ENCODE measurements around the gene CTXND1.

Gene CTXND1

DNA sequence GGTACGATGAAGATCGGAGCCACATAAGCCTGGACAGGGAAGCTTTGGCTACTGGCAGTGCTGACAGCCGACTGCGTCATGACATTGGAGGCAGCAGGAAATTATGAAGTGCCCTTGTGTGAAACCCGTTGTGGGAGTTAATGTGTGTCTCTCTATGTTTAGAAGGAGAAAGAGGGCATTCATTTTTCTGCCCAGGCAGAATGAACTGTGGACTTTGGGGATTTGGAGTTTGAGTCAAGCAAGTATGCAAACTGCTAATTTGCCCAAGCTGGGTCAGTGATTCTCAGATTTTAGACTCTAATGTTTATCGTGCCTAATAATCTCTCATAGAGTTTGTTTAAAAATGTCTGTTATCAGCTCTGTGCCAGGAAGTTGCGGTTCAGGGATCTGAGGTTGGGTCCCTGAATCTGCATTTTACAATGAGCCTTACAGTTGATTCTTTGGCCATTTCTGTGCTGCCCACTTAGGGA lies 5.6 kb downstream of the CTXND1 start:
- H3K4me3 ChIP-seq (ENCODE audit: low read depth, low read length) = no peak overlapping the region
- TF ChIP-seq, protein P1, sequence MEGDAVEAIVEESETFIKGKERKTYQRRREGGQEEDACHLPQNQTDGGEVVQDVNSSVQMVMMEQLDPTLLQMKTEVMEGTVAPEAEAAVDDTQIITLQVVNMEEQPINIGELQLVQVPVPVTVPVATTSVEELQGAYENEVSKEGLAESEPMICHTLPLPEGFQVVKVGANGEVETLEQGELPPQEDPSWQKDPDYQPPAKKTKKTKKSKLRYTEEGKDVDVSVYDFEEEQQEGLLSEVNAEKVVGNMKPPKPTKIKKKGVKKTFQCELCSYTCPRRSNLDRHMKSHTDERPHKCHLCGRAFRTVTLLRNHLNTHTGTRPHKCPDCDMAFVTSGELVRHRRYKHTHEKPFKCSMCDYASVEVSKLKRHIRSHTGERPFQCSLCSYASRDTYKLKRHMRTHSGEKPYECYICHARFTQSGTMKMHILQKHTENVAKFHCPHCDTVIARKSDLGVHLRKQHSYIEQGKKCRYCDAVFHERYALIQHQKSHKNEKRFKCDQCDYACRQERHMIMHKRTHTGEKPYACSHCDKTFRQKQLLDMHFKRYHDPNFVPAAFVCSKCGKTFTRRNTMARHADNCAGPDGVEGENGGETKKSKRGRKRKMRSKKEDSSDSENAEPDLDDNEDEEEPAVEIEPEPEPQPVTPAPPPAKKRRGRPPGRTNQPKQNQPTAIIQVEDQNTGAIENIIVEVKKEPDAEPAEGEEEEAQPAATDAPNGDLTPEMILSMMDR (IDR thresholded peaks at IDR 0.05; ENCODE audit: control insufficient read depth, extremely low read depth, insufficient read depth) = no peak
- DNase-seq (ENCODE audit: low read depth) = no peak

DNA sequence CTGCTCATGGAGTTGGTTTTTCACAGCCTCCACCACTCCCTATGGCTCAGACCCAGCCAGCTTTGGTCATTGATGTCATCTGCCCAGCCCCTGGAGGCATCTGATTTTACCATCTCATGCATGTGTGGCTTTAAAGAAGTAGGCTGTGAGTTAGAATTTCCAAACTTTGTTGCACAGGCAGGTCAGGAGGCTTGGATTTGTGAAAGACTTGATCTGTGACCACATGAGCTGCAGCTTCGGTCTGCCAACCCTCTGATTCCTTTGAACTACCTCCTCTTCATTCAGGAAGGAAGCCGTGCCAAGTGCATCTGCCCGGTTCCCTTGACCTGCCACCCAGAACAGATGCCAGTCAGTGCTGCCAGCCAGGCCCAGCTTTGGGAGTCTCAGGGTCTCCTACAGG lies 9.2 kb downstream of the CTXND1 start:
- no peak overlapping the region for H3K4me3 ChIP-seq (ENCODE audit: low read depth, low read length)
- no peak for DNase-seq (ENCODE audit: low read depth)
- TF ChIP-seq, protein P1 (IDR thresholded peaks at IDR 0.05; ENCODE audit: control insufficient read depth, extremely low read depth, insufficient read depth) = no peak

DNA sequence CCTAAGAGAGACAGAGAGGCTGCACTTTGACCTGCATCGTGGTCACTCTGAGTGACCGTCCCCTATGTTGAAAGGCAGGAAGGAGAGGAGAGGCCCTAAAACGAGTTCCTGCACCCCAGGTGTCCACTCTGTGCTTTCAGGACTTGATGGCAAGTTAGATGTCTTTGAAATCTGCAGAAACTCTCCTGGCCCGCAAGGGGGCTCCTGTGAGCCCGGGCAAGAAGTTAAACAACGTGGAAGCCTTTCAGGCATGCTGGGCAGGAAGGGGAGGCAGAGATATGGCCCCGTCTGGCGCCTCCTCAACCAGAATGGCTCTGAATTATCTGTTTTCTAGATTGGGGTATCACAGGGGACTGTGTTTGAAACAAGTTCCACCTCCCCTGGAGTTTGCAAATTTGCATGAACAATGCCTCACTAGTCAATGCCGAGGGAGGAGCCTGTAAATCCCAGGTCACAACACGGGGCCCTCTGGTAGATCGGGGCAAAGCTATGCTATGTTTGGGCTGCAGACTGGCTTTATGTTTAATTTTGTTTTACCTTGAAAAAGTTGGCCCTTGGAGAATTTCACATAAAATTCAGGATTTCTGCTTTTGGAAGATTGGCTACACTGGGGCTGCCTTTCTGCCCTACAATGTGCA lies 9.8 kb downstream of the CTXND1 start:
- TF ChIP-seq, protein P1 (IDR thresholded peaks at IDR 0.05; ENCODE audit: control insufficient read depth, extremely low read depth, insufficient read depth) = peak; percentile 51
- no peak overlapping the region for H3K4me3 ChIP-seq (ENCODE audit: low read depth, low read length)
- DNase-seq (ENCODE audit: low read depth) = no peak

DNA sequence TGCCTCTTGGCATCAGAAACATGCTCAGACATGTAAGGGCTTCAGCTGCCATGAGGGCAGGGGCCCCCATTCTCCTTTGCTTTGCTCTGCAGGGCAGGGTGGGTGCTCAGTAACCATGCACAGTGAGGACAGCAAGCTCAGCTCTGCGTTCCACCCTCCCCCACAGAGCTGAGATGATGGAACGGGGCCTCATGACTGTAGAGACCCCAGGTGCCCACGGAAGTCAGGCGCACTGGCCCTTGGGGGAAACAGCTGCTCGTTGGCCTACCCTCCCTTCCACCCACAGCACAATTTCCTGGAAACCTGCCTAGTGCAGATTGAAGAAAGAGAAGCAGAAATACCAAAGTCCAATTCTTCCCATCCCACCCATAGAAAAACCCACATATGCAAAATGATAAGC lies 10.5 kb downstream of the CTXND1 start:
- H3K4me3 ChIP-seq (ENCODE audit: low read depth, low read length) = no peak overlapping the region
- TF ChIP-seq, protein P1 (IDR thresholded peaks at IDR 0.05; ENCODE audit: control insufficient read depth, extremely low read depth, insufficient read depth) = no peak
- no peak for DNase-seq (ENCODE audit: low read depth)

DNA sequence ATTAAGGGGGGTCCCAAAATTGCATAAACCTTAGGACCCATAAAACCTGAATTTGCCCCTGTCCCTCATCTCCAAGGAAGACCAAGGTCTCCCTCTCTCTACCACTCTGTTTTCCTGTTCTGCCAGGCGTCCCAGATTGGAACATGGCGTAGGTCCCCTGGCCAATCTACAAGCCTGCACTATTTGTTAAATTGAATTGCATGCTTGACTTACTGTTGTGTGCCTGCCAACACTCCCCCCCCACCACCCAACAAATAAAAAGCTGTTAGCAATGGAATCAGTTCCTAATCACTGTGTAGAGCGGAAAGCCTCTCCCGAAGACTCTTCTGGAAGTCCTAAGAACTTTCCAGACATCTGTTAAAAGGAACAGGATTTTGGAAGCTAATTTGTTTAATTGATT lies 11.7 kb downstream of the CTXND1 start:
- DNase-seq (ENCODE audit: low read depth) = no peak
- H3K4me3 ChIP-seq (ENCODE audit: low read depth, low read length) = no peak overlapping the region
- TF ChIP-seq, protein P1 (IDR thresholded peaks at IDR 0.05; ENCODE audit: control insufficient read depth, extremely low read depth, insufficient read depth) = no peak

DNA sequence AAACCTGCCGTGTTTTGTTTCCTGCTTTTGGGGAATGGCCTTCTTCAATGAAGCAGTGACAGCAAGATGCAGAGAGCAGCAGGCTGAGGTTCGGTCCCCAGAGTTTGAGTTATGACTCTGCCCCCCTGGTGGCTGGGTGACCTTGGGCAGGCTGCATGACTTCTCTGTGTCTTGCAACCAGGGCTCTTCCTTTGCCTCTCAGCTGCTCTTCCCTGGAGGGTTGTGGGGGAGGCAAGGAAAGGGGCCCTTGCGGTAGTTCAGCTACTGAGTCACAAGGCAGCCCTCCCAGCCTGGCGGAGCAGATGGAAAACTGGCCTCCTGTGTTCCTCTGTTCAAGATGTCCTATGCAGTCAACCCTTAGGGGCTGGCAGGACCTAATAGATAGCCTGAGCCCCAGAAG lies 17.1 kb downstream of the CTXND1 start:
- H3K4me3 ChIP-seq (ENCODE audit: low read depth, low read length) = no peak overlapping the region
- TF ChIP-seq, protein P1 (IDR thresholded peaks at IDR 0.05; ENCODE audit: control insufficient read depth, extremely low read depth, insufficient read depth) = peak; percentile 48
- no peak for DNase-seq (ENCODE audit: low read depth)

DNA sequence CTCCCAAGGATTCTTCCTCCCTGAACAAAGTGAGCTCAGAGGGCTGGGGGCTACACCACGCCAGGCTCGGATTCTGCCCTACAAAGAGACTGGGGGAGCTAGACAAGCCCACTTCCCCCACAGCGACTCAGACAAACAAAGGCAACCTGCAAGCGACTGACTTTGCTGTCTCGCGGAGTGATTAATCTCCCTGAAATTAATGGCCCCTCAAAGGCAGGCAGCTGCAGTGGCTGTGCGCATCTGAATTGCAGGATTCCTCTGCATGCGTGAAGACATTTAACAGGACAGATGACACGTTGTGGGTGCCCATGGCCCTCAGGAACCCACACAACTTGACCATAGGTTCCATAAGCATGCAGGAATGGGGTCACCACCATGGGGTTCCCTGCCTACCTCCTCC lies 18.4 kb downstream of the CTXND1 start:
- DNase-seq (ENCODE audit: low read depth) = no peak

More for the DNA sequence above, 18.4 kb downstream of the CTXND1 start:
- TF ChIP-seq, protein P1 (IDR thresholded peaks at IDR 0.05; ENCODE audit: control insufficient read depth, extremely low read depth, insufficient read depth) = no peak
- H3K4me3 ChIP-seq (ENCODE audit: low read depth, low read length) = no peak overlapping the region

Data from LNCaP clone FGC (cell line).